Stomach (tissue), 4 donors: ENCODE data around the gene CCDC174.

Experiments used
- CTCF ChIP-seq, 7 experiments: fragments of 450-650 bp in 4 of 7; fragments of 200-600 bp in 3 of 7; sonication (generic) in 3 of 7; IDR thresholded peaks; one replicate each; pipeline ENCODE4 v1.5.1; 2016 to 2019; ENCODE audit warnings: antibody characterized with exemption in 7 of 7, control low read depth in 2 of 7, mild to moderate bottlenecking in 1 of 7
- EP300 ChIP-seq: sonication (generic); formaldehyde crosslinking; IDR thresholded peaks from one replicate; pipeline ENCODE4 v1.6.1; 2017; ENCODE audit warnings: antibody characterized with exemption
- POLR2A ChIP-seq, 4 donors: fragments of 450-650 bp; IDR thresholded peaks; one replicate each; pipeline ENCODE4 v1.6.1; 2016; ENCODE audit warnings: antibody characterized with exemption in 4 of 4, control low read depth in 2 of 4, mild to moderate bottlenecking in 1 of 4, moderate library complexity in 1 of 4
- POLR2AphosphoS5 ChIP-seq, 3 donors: sonication (generic); formaldehyde crosslinking; IDR thresholded peaks; one replicate each; pipeline ENCODE4 v1.6.1; 2016; ENCODE audit warnings: antibody characterized with exemption in 3 of 3

- TF ChIP-seq CTCF (IDR thresholded peaks at IDR 0.05): no peak
- TF ChIP-seq POLR2A (IDR thresholded peaks at IDR 0.05): no peak
- no peak for TF ChIP-seq POLR2AphosphoS5 (IDR thresholded peaks at IDR 0.05)
- TF ChIP-seq EP300: no peak
Observed at GRCh38 chr3:14621093-14621492, 30.5 kb upstream of the CCDC174 start.
